ENCODE results near the gene ERCC3. TPM values are rescaled to one million over a fixed set of nuclear protein-coding genes. Genes with fewer than 3 reads are reported as not detected.

The ERCC3 gene
- total and polyA plus RNA-seq, 2 of the 13 experiments (the other 11 are each of a cell fraction or from before 2014, with no cell fraction given): 49.7 to 64.6 TPM

DNA sequence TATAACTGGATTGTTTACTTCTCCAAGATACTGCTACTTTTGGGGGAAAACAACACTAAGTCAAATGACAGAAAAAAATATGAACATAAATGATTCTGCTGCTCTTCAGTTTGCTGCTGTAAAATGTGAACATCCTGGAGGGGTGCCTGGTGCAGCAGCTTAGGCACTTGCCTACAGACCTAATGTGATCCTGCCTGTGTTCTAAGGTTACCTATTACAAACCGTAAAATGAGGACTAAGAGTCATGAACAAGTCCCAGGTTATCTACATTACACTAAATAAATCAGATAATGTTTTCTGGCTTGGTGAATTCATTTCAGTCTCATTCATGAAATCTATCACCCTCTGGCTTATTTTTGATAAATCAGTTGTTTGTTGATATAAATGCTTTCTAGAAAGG, 38.4 kb upstream of the ERCC3 start (continued):
- TF ChIP-seq, protein P1, sequence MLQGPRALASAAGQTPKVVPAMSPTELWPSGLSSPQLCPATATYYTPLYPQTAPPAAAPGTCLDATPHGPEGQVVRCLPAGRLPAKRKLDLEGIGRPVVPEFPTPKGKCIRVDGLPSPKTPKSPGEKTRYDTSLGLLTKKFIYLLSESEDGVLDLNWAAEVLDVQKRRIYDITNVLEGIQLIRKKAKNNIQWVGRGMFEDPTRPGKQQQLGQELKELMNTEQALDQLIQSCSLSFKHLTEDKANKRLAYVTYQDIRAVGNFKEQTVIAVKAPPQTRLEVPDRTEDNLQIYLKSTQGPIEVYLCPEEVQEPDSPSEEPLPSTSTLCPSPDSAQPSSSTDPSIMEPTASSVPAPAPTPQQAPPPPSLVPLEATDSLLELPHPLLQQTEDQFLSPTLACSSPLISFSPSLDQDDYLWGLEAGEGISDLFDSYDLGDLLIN (CRISPR knock-in tag; IDR thresholded peaks at IDR 0.05; ENCODE audit: borderline replicate concordance): no peak
- TF ChIP-seq ZUFSP (CRISPR knock-in tag; IDR thresholded peaks at IDR 0.05; ENCODE audit: borderline replicate concordance) (no peak), EP300 (IDR thresholded peaks at IDR 0.05; ENCODE audit: low read depth in 2 of 2, low read length in 2 of 2) (no peak), EP300 (CRISPR knock-in tag; IDR thresholded peaks at IDR 0.05; ENCODE audit: borderline replicate concordance) (no peak), ZBTB4 (CRISPR knock-in tag; IDR thresholded peaks at IDR 0.05; ENCODE audit: borderline replicate concordance) (no peak), ZNF629 (CRISPR knock-in tag; conservative IDR thresholded peaks at IDR 0.05) (no peak)
- TF ChIP-seq, protein P2, sequence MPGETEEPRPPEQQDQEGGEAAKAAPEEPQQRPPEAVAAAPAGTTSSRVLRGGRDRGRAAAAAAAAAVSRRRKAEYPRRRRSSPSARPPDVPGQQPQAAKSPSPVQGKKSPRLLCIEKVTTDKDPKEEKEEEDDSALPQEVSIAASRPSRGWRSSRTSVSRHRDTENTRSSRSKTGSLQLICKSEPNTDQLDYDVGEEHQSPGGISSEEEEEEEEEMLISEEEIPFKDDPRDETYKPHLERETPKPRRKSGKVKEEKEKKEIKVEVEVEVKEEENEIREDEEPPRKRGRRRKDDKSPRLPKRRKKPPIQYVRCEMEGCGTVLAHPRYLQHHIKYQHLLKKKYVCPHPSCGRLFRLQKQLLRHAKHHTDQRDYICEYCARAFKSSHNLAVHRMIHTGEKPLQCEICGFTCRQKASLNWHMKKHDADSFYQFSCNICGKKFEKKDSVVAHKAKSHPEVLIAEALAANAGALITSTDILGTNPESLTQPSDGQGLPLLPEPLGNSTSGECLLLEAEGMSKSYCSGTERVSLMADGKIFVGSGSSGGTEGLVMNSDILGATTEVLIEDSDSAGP (CRISPR knock-in tag; IDR thresholded peaks at IDR 0.05; ENCODE audit: borderline replicate concordance): no peak
